Lung (tissue), 12 donors: ENCODE results near the gene VCP. TPM values are rescaled to one million over a fixed set of nuclear protein-coding genes. Genes with fewer than 3 reads are reported as not detected.

Experiments used
- ATAC-seq: fragments of 200-7000 bp; cut with Tn5 transposase; one replicate; pipeline ENCODE4 v1.9.1; 2020; ENCODE audit warnings: moderate number of reproducible peaks; ENCODE audit not compliant: insufficient read depth, low FRiP score
- DNase-seq, 3 donors: peaks; one replicate each; pipeline ENCODE4 v3.0.0-alpha.2; 2013 to 2017
- H3K27ac ChIP-seq, 2 donors: one replicate each; pipeline ENCODE4 v1.5.1; 2013; ENCODE audit warnings: mild to moderate bottlenecking in 2 of 2, moderate library complexity in 2 of 2, control low read depth in 1 of 2, inconsistent platforms in 1 of 2, low read depth in 1 of 2, low read length in 1 of 2
- H3K27me3 ChIP-seq, 3 donors: one replicate each; pipeline ENCODE4 v1.5.1; 2013; ENCODE audit warnings: low read length in 2 of 3; ENCODE audit not compliant: control insufficient read depth in 3 of 3, insufficient read depth in 3 of 3
- H3K36me3 ChIP-seq, 4 donors: one replicate each; pipeline ENCODE4 v1.5.1; 2013; ENCODE audit warnings: low read length in 4 of 4, mild to moderate bottlenecking in 1 of 4, moderate library complexity in 1 of 4; ENCODE audit not compliant: control insufficient read depth in 4 of 4, insufficient read depth in 4 of 4
- H3K4me1 ChIP-seq, 5 donors: one replicate each; pipeline ENCODE4 v1.5.1; 2013; ENCODE audit warnings: low read length in 5 of 5, mild to moderate bottlenecking in 2 of 5, moderate library complexity in 1 of 5; ENCODE audit not compliant: control insufficient read depth in 5 of 5, insufficient read depth in 5 of 5
- H3K4me3 ChIP-seq: one replicate; pipeline ENCODE4 v1.5.1; 2013; ENCODE audit warnings: mild to moderate bottlenecking, control low read depth, moderate library complexity
- H3K9ac ChIP-seq, 2 donors: one replicate each; pipeline ENCODE4 v1.5.1; 2013; ENCODE audit warnings: low read length in 2 of 2, control low read depth in 1 of 2; ENCODE audit not compliant: insufficient read depth in 1 of 2
- H3K9me3 ChIP-seq, 4 donors: one replicate each; pipeline ENCODE4 v1.5.1; 2013; ENCODE audit warnings: low read length in 3 of 4, mild to moderate bottlenecking in 1 of 4, moderate library complexity in 1 of 4; ENCODE audit not compliant: control insufficient read depth in 4 of 4, insufficient read depth in 3 of 4
- CTCF ChIP-seq: IDR thresholded peaks from 2 replicates; pipeline ENCODE4 v1.5.1; 2012; ENCODE audit warnings: mild to moderate bottlenecking; ENCODE audit errors: control extremely low read depth, extremely low read depth
- WGBS, 2 donors: extraction: QIAGEN DNeasy Blood & Tissue Kit; methylation state at CpG; one replicate each; pipeline ENCODE4 v1.1.7; 2013; 5-methylcytosine and 5-hydroxymethylcytosine counted together
- polyA plus RNA-seq, 2 donors: library from polyadenylated mRNA; stranded (reverse); fragments of 200-250 nt; gene quantifications; one replicate each; pipeline ENCODE4 v1.2.1, GENCODE V29; 2013
- total RNA-seq, 2 donors: library from RNA; depleted of rRNA in 1 of 2; stranded (reverse); fragments of >200 nt in 1 of 2; gene quantifications; one replicate each; pipeline ENCODE4 v1.2.1, GENCODE V29; 2014 to 2021
- donor health status: control.
- donor health status: control.
- donor health status: Bipolar disorder and iron deficiency.
- donor health status: healthy.
- donor health status: DM: yes; HTN: yes; CAD: no.

The VCP gene
- total and polyA plus RNA-seq, 4 donors = 58.5 to 249 (median 178) TPM

GRCh38 chr9:35112257-35113020, 40.0 kb upstream of the VCP start:
- ATAC-seq = no peak
- H3K4me1 ChIP-seq = peaks cover 14 to 48% (median 32%) of the 10 kb centered on the region in 5 donors
- no peak for DNase-seq
- TF ChIP-seq CTCF = no peak
- H3K9me3 ChIP-seq = no peaks in the 10 kb centered on the region
- H3K36me3 ChIP-seq = peaks cover 0 to 9% (median 4%) of the 10 kb centered on the region in 4 donors
- H3K27ac ChIP-seq = peak overlapping the region; percentile 62 to 90
- peak overlapping the region in 1 of 2 donors; percentile 67 for H3K9ac ChIP-seq
- no peaks in the 10 kb centered on the region for H3K27me3 ChIP-seq
- WGBS, 2 donors = 81 to 87% methylated on average over 3 of the region's 3 CpGs
- no peak overlapping the region for H3K4me3 ChIP-seq

GRCh38 chr9:35111001-35111933, 38.8 kb upstream of the VCP start:
- peak; percentile 98 to 99 (median 99) for DNase-seq
- no peak for TF ChIP-seq CTCF
- peaks cover under 1 to 20% (median 8%) of the 10 kb centered on the region in 4 donors for H3K36me3 ChIP-seq

GRCh38 chr9:35110327-35110761, 37.9 kb upstream of the VCP start:
- no peak for DNase-seq

More at GRCh38 chr9:35111001-35111933, 38.8 kb upstream of the VCP start:
- peak; percentile 83 for ATAC-seq
- peak overlapping the region; percentile 91 to 95 for H3K27ac ChIP-seq
- WGBS, 2 donors = 1 to 2% methylated on average over 56 to 57 of the region's 57 CpGs
- peak overlapping the region; percentile 64 for H3K4me3 ChIP-seq
- H3K27me3 ChIP-seq = no peaks in the 10 kb centered on the region
- peaks cover 14 to 43% (median 28%) of the 10 kb centered on the region in 5 donors for H3K4me1 ChIP-seq
- peak overlapping the region in 1 of 2 donors; percentile 86 for H3K9ac ChIP-seq
- no peaks in the 10 kb centered on the region for H3K9me3 ChIP-seq

More at GRCh38 chr9:35110327-35110761, 37.9 kb upstream of the VCP start:
- Histone ChIP-seq H3K27me3 (no peaks in the 10 kb centered on the region), H3K9ac (peak overlapping the region in 1 of 2 donors; percentile 86), H3K4me3 (no peak overlapping the region), H3K4me1 (peaks cover 14 to 40% (median 28%) of the 10 kb centered on the region in 5 donors), H3K27ac (peak overlapping the region in 1 of 2 donors; percentile 91), H3K36me3 (peaks cover 9 to 28% (median 13%) of the 10 kb centered on the region in 4 donors), H3K9me3 (no peaks in the 10 kb centered on the region)
- ATAC-seq = no peak
- WGBS, 2 donors = 43 to 46% methylated on average over 3 of the region's 3 CpGs
- no peak for TF ChIP-seq CTCF
